Memory B cell (primary cell): ENCODE data around the gene CHKA.

Source experiments
- ATAC-seq: fragments of 150-1000 bp; cut with Tn5 transposase; 2 replicates; pipeline ENCODE4 v1.10.0; 2021; ENCODE audit warnings: low read depth, mild to moderate bottlenecking, moderate library complexity
- DNase-seq, 2 donors: peaks; one replicate each; pipeline ENCODE4 v3.0.0; 2022; ENCODE audit warnings: low spot score in 2 of 2
- H3K27ac Mint-ChIP-seq: one replicate; pipeline ENCODE4 v1.8.0; 2022; ENCODE audit warnings: mild to moderate bottlenecking, moderate library complexity, mixed read lengths
- H3K27me3 Mint-ChIP-seq: one replicate; pipeline ENCODE4 v1.8.0; 2022; ENCODE audit warnings: mixed read lengths
- H3K36me3 Mint-ChIP-seq: one replicate; pipeline ENCODE4 v1.8.0; 2022; ENCODE audit warnings: mild to moderate bottlenecking, mixed read lengths
- H3K4me1 Mint-ChIP-seq: one replicate; pipeline ENCODE4 v1.8.0; 2022; ENCODE audit warnings: mixed read lengths
- H3K4me3 Mint-ChIP-seq: one replicate; pipeline ENCODE4 v1.8.0; 2022; ENCODE audit warnings: mild to moderate bottlenecking, moderate library complexity, mixed read lengths
- H3K9me3 Mint-ChIP-seq: one replicate; pipeline ENCODE4 v1.8.0; 2022; ENCODE audit warnings: mixed read lengths

The CHKA gene

DNA sequence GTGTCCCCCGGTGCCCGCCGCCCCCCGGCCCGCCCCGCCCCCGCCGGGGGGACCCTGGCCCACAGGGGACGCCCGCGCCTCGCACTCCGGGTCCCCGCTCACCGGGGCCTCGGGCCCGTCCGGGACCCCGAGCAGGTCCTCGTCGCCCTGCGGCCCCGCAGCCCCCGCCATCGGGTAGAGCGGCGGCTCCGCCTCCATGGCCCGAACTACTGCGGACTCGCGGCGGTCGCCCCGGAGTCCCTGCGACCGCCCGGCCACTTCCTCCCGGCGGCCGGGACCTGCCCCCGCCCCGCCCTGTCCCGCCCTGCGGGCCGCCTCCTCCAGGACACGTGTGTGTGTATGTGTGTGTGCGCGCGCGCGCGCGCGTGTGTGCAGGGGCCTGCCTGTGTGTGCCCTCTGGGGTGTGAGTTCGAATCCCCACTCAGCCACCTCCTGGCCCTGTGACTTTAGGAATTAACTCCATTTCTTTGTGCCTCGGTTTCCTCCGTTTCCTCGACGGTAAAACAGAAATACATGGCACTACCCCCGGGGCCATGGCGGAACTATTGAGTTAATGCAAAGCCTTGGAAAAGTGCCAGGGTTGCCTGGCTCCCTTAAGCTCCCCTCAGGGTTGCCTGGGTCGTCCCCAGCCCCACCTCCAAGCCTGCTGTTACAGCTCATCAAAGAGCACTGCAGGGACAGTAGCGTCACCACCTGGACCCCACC lies 117.2 kb downstream of the CHKA start, which contains the start of gene UNC93B1:
TSS of gene UNC93B1 (minus strand) at position 252 of the 705 bp plus-strand sequence. CDS start at position 198, 54 bp downstream.
- Mint-ChIP-seq H3K27me3 (no peaks in the 10 kb centered on the region), H3K27ac (peak within 1 kb of the TSS; percentile 85), H3K9me3 (no peaks in the 10 kb centered on the region), H3K4me1 (peaks cover 30% of the 10 kb centered on the region), H3K36me3 (peaks cover 2% of the 10 kb centered on the region), H3K4me3 (peak within 1 kb of the TSS; percentile 97)
- ATAC-seq: peak; percentile 69
- peak; percentile 68 to 69 for DNase-seq

DNA sequence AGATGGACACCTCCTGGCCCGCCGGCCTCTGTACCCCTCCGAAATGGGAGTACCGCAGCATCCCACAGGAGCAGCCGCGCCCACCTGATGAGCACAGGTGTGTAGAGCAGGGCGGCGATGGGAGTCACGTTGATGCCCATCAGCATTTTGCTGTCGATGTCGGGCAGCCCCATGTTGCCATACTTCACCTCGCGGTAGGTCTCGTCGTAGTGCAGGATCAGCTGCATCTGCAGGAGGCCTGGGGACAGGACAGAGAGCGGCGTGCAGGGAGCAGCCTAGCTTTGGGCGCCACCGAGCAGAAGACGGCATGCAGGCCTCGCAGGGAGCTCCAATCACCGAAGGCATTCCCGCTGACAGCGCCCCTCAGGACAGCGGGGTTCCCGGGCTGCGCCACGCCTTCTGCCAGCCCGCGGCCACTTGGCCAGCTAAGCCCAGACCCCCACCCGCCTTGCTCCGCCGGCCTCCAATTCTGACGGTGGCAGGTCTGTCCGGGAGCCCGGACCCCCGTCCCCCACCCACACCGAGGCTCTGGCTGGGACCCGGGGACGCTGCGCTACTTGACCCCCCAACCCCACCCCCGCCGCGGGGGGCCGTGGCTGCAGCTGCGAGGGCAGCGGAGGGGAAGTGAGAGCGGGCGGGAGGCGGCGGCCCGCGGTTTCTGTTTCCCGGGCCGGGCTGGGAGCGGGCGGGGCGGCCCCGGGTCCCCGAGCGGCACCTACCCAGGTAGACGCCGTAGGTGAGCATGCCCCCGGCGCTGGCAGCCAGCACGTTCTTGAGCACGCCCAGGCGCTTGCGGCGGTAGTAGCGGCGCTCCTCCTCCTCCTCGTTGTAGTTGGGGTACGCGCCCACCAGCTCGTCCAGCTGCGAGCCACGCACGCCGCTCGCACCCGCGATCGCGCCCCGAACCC lies 118.0 kb downstream of the CHKA start:
- Mint-ChIP-seq H3K36me3 (peaks cover 6% of the 10 kb centered on the region), H3K4me3 (peak overlapping the region; percentile 97), H3K27ac (peak overlapping the region; percentile 85), H3K4me1 (peaks cover 32% of the 10 kb centered on the region), H3K27me3 (no peaks in the 10 kb centered on the region), H3K9me3 (no peaks in the 10 kb centered on the region)
- DNase-seq: peak; percentile 63 to 73
- ATAC-seq: peak; percentile 74
